Suprapubic skin (tissue), 4 donors: Measurements from ENCODE around the gene AFF4. TPM values are rescaled to one million over a fixed set of nuclear protein-coding genes. Genes with fewer than 3 reads are reported as not detected.

Source experiments
- DNase-seq, 2 donors: peaks; one replicate each; pipeline ENCODE4 v3.0.0-alpha.2; 2019; ENCODE audit warnings: low spot score in 2 of 2
- H3K27ac ChIP-seq: fragments of 200-600 bp; sonication (generic); one replicate; pipeline ENCODE4 v1.5.1; 2019
- H3K27me3 ChIP-seq: fragments of 200-600 bp; sonication (generic); one replicate; pipeline ENCODE4 v1.5.1; 2019
- H3K36me3 ChIP-seq: fragments of 200-600 bp; sonication (generic); one replicate; pipeline ENCODE4 v1.5.1; 2019
- H3K4me1 ChIP-seq: fragments of 200-600 bp; sonication (generic); one replicate; pipeline ENCODE4 v1.5.1; 2019
- H3K4me3 ChIP-seq: fragments of 200-600 bp; sonication (generic); one replicate; pipeline ENCODE4 v1.5.1; 2019; ENCODE audit warnings: mild to moderate bottlenecking
- H3K9me3 ChIP-seq: fragments of 200-600 bp; sonication (generic); one replicate; pipeline ENCODE4 v1.5.1; 2019
- CTCF ChIP-seq, 2 donors: fragments of 200-600 bp in 1 of 2; fragments of 450-650 bp in 1 of 2; sonication (generic) in 1 of 2; IDR thresholded peaks; one replicate each; pipeline ENCODE4 v1.5.1; 2016 to 2019; ENCODE audit warnings: antibody characterized with exemption in 2 of 2, mild to moderate bottlenecking in 1 of 2, moderate library complexity in 1 of 2
- EP300 ChIP-seq: sonication (generic); formaldehyde crosslinking; IDR thresholded peaks from one replicate; pipeline ENCODE4 v1.6.1; 2017; ENCODE audit warnings: antibody characterized with exemption
- POLR2A ChIP-seq, 2 donors: fragments of 450-650 bp; IDR thresholded peaks; one replicate each; pipeline ENCODE4 v1.6.1; 2017; ENCODE audit warnings: antibody characterized with exemption in 2 of 2, mild to moderate bottlenecking in 2 of 2, moderate library complexity in 2 of 2
- POLR2AphosphoS5 ChIP-seq, 3 donors: sonication (generic); formaldehyde crosslinking; IDR thresholded peaks; one replicate each; pipeline ENCODE4 v1.6.1; 2017; ENCODE audit warnings: antibody characterized with exemption in 3 of 3
- WGBS: methylation state at CpG from one replicate; pipeline ENCODE4 v1.1.5; 2018; 5-methylcytosine and 5-hydroxymethylcytosine counted together
- total RNA-seq, 4 donors: library from RNA; depleted of rRNA; stranded (reverse); fragments of >200 nt; gene quantifications; one replicate each; pipeline ENCODE4 v1.1.0, GENCODE V29; 2016

AFF4 gene
- total RNA-seq, 4 donors from 2014 or later, result 55.8 to 107 (median 71.7) TPM

DNA sequence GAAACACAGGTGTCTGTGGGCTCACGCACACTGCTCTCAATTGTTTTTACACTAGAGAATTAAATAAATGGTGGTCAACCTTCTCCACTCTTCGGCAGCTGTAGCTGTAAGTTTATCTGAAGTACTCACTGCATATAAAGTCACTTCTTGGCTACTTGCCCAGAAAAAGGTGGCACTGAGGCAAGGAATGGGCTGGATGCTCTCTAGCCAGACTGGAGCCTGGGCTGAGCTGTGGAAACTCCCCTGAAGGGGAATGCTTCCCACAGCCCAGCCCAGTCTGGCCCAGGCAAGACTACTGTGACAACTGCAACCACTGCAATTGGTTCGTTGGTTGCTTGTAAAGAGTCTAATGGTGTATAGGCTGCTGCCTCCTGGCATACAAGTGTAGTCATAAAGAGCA, 85.5 kb downstream of the AFF4 start:
- 73% methylated on average over 3 of the region's 3 CpGs for WGBS
- TF ChIP-seq POLR2A (IDR thresholded peaks at IDR 0.05) (no peak), POLR2AphosphoS5 (IDR thresholded peaks at IDR 0.05) (no peak), CTCF (IDR thresholded peaks at IDR 0.05) (no peak), EP300 (no peak)
- Histone ChIP-seq H3K27ac (no peak overlapping the region), H3K27me3 (no peaks in the 10 kb centered on the region), H3K4me3 (no peak overlapping the region), H3K4me1 (peaks cover 4% of the 10 kb centered on the region), H3K36me3 (peaks cover 64% of the 10 kb centered on the region), H3K9me3 (no peaks in the 10 kb centered on the region)
- DNase-seq, result no peak

GRCh38 chr5:132877466-132877865, 86.0 kb downstream of the AFF4 start:
- no peak overlapping the region for H3K27ac ChIP-seq
- TF ChIP-seq POLR2A (IDR thresholded peaks at IDR 0.05) (no peak), POLR2AphosphoS5 (IDR thresholded peaks at IDR 0.05) (no peak), CTCF (IDR thresholded peaks at IDR 0.05) (no peak), EP300 (no peak)
- no peaks in the 10 kb centered on the region for H3K9me3 ChIP-seq
- DNase-seq, result no peak
- peaks cover 4% of the 10 kb centered on the region for H3K4me1 ChIP-seq
- no peak overlapping the region for H3K4me3 ChIP-seq
- H3K36me3 ChIP-seq, result peaks cover 62% of the 10 kb centered on the region
- H3K27me3 ChIP-seq, result no peaks in the 10 kb centered on the region
- WGBS, result 73% methylated on average over 2 of the region's 2 CpGs

DNA sequence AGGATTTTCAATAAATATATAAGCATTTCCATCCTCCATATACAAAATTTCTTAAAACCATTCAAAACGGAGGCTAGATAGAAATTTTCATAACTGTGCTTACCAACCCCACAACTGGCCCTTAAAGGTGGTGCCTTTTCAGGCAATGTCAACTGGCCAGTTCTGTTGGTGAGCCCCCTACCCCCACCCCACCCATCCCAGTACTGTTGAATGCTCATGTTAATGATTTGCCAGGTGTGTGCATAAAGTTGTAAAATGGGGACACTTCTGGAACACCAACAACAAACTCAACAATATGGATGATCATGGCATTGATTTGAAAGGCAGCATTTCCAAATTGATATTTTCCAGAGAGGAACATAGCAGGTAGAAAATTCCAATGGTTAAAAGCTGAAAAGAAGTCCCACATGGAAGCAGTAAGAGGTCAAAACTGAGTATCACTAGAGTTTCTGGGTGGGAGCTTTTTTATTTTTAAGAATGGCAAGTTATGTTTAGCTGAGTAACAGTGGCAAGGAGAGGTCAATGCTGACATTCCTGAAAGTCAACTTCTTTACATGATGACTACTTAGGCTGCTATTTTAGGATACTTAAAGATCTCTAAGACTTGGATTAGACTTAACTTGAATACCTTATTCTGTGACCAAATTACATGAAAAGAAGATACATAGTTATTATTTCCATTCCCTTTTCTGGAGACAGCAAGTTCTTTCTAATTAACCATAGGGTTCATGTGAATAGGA, 87.2 kb downstream of the AFF4 start:
- Histone ChIP-seq H3K27ac (no peak overlapping the region), H3K27me3 (no peaks in the 10 kb centered on the region), H3K4me1 (peaks cover 4% of the 10 kb centered on the region), H3K9me3 (no peaks in the 10 kb centered on the region), H3K4me3 (no peak overlapping the region), H3K36me3 (peaks cover 52% of the 10 kb centered on the region)
- no peak for DNase-seq
- WGBS, result 97% methylated on average over 1 of the region's 1 CpG
- TF ChIP-seq POLR2A (IDR thresholded peaks at IDR 0.05) (no peak), POLR2AphosphoS5 (IDR thresholded peaks at IDR 0.05) (no peak), CTCF (IDR thresholded peaks at IDR 0.05) (no peak), EP300 (no peak)

- no peak overlapping the region for H3K4me3 ChIP-seq
- TF ChIP-seq POLR2A (IDR thresholded peaks at IDR 0.05) (no peak), EP300 (no peak), CTCF (IDR thresholded peaks at IDR 0.05) (no peak), POLR2AphosphoS5 (IDR thresholded peaks at IDR 0.05) (no peak)
- no peaks in the 10 kb centered on the region for H3K9me3 ChIP-seq
- H3K36me3 ChIP-seq, result peaks cover 44% of the 10 kb centered on the region
- no peak for DNase-seq
- 94% methylated on average over 3 of the region's 3 CpGs for WGBS
- no peaks in the 10 kb centered on the region for H3K27me3 ChIP-seq
- peaks cover 4% of the 10 kb centered on the region for H3K4me1 ChIP-seq
- no peak overlapping the region for H3K27ac ChIP-seq
Measured at GRCh38 chr5:132873930-132874271, 89.5 kb downstream of the AFF4 start.

GRCh38 chr5:132873119-132873929, 90.1 kb downstream of the AFF4 start, which contains the start of gene LEAP2:
Gene LEAP2 (plus strand): TSS chr5:132873668. CDS start chr5:132873695, 27 bp downstream.
- TF ChIP-seq POLR2A (IDR thresholded peaks at IDR 0.05) (no peak), EP300 (no peak), CTCF (IDR thresholded peaks at IDR 0.05) (no peak), POLR2AphosphoS5 (IDR thresholded peaks at IDR 0.05) (no peak)
- H3K4me3 ChIP-seq, result no peak within 1 kb of the TSS
- H3K27me3 ChIP-seq, result no peaks in the 10 kb centered on the region
- peaks cover 43% of the 10 kb centered on the region for H3K36me3 ChIP-seq
- no peak for DNase-seq
- no peak within 1 kb of the TSS for H3K27ac ChIP-seq
- WGBS, result 77% methylated on average over 6 of the region's 6 CpGs
- H3K4me1 ChIP-seq, result peaks cover 3% of the 10 kb centered on the region
- H3K9me3 ChIP-seq, result no peaks in the 10 kb centered on the region
